NCI-H82 (cell line): ENCODE results near the gene CEP126.
A peak's percentile ranks its signal among the peaks of the same experiment; 100 is the strongest.

ENCODE experiments used
- DNase-seq: peaks from one replicate; lab custom pipeline; 2025; lab: John Stamatoyannopoulos, UW

The CEP126 gene

GRCh38 chr11:102012946-102013345, 98.1 kb downstream of the CEP126 start:
- DNase-seq, result no peak

DNA sequence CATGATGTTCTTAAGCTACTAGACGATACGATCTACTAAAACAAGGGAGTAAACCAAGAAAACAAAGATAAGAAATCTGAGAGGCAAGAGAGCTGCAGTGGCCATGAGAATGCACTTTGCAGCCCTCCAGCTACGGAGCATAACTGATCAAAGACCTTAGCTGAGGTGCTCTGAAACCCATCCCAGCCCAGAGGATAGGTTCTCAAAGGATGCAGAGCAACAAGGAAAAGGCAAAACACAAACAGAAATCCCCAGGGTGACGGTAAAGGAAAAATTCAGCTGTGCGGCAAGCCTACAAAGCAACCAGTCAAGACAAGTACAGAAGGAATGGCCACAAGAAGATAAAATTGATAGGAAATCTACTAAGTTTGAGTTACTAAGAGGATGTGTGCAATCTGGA, 99.9 kb downstream of the CEP126 start:
- DNase-seq, result no peak

DNA sequence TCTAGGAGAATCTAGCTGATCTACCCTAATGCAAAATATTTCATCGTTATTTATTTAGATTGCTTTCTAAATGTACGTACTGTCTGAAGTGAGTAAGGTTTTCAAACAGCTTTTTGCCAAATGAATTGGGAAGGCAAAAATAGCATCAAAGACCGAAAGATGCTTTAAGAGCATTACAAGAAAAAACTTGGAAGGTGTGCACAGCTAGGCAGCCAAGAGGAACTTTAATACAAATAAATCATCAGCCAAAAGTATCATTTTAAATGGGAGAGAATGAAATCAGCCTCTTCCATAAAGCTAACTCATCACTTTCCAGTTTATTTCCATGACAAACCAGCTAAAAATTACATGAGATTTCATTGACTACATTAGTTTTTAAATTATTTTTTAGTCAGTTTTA, 102.2 kb downstream of the CEP126 start:
- no peak for DNase-seq

- no peak for DNase-seq
Observed at GRCh38 chr11:102026217-102026616, 111.4 kb downstream of the CEP126 start.

DNA sequence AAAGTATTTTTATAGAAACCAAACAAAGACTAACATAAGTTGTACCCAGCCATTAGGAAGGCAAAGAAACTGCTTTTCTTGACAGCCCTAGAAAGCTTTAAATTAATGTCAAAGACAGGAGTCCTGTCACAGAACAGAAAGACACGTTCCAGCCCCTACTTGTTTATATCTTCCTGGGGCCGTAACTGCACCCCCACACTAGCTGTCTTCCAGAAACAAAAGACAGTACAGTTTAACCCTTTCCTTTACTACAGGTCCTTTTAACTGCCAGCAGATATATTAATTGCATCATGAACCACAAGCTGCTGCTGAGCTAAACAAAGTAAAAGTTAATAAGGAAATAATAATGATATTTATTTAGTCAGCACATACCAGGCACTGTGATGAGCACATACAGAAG, 112.1 kb downstream of the CEP126 start:
- no peak for DNase-seq

DNA sequence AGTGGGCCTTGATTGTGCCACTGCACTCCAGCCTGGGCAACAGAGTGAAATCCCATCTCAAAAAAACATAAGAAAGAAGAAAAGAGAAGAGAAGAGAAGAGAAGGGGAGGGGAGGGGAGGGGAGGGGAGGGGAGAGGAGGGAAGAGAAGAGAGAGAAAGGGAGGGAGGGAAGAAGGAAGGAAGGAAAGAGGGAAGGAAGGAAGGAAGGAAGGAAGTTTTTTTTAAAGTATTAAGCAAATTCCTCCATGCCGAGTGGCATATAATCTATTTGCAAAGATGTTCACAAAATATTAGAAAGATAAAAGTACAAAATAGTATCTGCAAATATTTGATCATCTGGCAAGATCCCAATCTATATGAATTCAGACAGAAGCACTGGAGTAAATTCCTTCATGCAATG, 121.9 kb downstream of the CEP126 start:
- no peak for DNase-seq

DNA sequence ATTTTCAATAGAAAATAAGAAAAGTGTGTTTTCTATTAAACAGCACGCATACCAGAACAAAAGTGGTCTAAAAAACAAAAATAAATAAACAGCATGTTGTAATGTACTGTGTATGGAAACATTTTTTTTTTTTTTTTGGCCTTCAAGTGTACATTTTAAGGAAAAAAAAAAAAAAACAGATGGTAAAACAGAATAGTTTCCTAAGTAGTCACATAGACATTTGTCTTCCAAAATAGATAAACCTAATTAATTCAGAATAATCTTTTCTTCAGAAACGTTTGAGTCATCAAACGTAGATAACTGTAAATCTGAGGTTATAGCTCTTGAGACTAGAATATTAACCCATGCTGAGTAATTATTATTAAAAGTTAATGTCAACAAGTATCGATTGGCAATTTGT, 132.0 kb downstream of the CEP126 start:
- no peak for DNase-seq

DNA sequence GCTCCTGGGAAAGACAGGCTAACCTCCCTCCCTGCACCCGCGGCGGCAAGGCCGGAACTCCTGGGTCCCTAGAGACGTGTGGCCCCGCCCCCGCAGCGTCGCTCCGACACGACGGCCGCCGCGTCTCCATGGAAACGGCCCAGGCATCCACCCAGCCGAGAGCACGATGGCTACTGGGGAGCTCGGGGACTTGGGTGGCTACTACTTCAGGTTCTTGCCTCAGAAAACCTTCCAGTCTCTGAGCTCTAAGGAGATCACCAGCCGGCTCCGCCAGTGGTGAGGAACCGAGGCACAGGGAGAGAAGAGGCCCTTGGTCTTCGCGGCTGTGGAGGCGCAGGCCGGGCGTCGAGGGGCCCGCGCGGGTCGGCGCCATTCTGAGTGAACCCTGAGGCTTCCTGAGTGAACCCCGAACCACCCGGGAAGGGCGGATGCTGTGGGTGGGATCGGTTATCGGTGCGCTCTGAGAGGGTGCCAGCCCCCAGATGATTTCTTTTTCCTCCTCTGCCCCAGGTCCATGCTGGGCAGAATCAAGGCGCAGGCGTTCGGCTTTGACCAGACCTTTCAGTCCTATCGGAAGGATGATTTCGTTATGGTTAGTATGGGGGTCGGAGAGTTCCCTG, 132.6 kb downstream of the CEP126 start, which contains the start of gene CFAP300:
CFAP300 (plus strand) TSS at position 133 of the 620 bp plus-strand sequence; CDS start at position 167, 34 bp downstream.
- DNase-seq, result peak; percentile 45
